Measurements from ENCODE around the gene MAGOH.

MAGOH gene

GRCh38 chr1:53276153-53276901 is 38.0 kb upstream of the MAGOH start:
- Mint-ChIP-seq H3K36me3 (ENCODE audit: low read depth) (peaks cover 31% of the 10 kb centered on the region), H3K27me3 (ENCODE audit: low read depth, poor library complexity) (no peaks in the 10 kb centered on the region), H3K9me3 (no peaks in the 10 kb centered on the region), H3K4me1 (peaks cover 20% of the 10 kb centered on the region), H3K27ac (no peak overlapping the region), H3K4me3 (no peak overlapping the region)
- TF ChIP-seq, protein P1, sequence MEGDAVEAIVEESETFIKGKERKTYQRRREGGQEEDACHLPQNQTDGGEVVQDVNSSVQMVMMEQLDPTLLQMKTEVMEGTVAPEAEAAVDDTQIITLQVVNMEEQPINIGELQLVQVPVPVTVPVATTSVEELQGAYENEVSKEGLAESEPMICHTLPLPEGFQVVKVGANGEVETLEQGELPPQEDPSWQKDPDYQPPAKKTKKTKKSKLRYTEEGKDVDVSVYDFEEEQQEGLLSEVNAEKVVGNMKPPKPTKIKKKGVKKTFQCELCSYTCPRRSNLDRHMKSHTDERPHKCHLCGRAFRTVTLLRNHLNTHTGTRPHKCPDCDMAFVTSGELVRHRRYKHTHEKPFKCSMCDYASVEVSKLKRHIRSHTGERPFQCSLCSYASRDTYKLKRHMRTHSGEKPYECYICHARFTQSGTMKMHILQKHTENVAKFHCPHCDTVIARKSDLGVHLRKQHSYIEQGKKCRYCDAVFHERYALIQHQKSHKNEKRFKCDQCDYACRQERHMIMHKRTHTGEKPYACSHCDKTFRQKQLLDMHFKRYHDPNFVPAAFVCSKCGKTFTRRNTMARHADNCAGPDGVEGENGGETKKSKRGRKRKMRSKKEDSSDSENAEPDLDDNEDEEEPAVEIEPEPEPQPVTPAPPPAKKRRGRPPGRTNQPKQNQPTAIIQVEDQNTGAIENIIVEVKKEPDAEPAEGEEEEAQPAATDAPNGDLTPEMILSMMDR (IDR thresholded peaks at IDR 0.05), result no peak
- DNase-seq, result no peak

DNA sequence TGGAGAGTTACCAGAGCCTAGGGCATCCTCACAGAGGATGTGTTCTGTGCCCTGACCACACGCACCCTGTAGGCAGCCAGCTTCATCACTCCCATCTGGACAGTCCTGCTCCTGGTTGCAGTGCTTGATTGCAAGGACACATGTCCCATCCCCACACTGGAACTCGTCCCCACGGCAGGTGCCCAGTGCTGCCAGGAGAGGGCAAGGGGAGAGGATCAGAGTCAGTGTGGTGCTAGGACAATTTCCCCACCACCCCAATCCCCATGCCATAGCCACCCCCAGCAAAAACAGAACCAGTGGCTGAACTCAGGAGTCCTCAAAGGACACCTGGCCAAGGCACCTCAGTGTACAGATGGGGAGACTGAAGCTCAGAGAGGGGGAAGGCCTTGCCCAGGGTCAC is 37.2 kb upstream of the MAGOH start:
- Mint-ChIP-seq H3K27me3 (ENCODE audit: low read depth, poor library complexity) (no peaks in the 10 kb centered on the region), H3K4me1 (peaks cover 20% of the 10 kb centered on the region)

DNA sequence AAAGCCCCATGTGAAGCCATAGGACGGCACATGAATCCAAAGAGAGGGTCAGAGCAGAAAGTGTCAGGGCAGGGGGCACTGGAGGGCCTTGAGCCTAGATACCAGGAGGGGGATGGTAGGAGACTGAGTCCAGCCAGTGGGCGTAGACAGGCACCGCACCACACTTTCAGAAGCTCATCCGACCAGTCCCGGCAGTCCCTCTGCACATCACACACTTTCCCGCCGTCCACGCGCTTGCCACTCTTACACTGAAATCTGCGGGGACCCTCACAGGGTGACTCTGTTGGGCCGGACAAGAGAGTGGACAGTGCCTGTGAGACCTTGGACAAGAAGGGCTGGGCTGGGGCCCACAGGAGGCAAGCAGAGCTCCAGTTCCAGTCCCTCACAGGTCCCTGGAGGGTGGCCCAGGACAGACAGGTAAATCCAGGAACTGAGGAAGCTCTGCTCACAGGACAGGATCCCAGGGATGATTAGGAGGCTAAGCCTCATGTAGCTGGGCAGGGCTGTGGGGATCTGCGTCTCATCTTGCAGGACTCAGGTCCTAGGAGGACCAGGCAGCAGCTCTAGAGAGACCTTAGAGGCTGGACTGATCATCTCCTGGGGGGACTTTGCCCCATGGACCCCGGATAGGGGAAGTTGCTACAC is 36.3 kb upstream of the MAGOH start:
- no peaks in the 10 kb centered on the region for H3K27me3 Mint-ChIP-seq (ENCODE audit: low read depth, poor library complexity)
- no peaks in the 10 kb centered on the region for H3K9me3 Mint-ChIP-seq
- peaks cover 41% of the 10 kb centered on the region for H3K36me3 Mint-ChIP-seq (ENCODE audit: low read depth)
- peak overlapping the region; percentile 28 for H3K27ac Mint-ChIP-seq
- no peak overlapping the region for H3K4me3 Mint-ChIP-seq
- peaks cover 15% of the 10 kb centered on the region for H3K4me1 Mint-ChIP-seq
- TF ChIP-seq, protein P1 (IDR thresholded peaks at IDR 0.05), result no peak
- no peak for DNase-seq

More for the DNA sequence above, 37.2 kb upstream of the MAGOH start:
- TF ChIP-seq, protein P1 (IDR thresholded peaks at IDR 0.05), result no peak
- no peak overlapping the region for H3K4me3 Mint-ChIP-seq
- H3K27ac Mint-ChIP-seq, result no peak overlapping the region
- no peak for DNase-seq
- H3K36me3 Mint-ChIP-seq (ENCODE audit: low read depth), result peaks cover 32% of the 10 kb centered on the region
- H3K9me3 Mint-ChIP-seq, result no peaks in the 10 kb centered on the region

DNA sequence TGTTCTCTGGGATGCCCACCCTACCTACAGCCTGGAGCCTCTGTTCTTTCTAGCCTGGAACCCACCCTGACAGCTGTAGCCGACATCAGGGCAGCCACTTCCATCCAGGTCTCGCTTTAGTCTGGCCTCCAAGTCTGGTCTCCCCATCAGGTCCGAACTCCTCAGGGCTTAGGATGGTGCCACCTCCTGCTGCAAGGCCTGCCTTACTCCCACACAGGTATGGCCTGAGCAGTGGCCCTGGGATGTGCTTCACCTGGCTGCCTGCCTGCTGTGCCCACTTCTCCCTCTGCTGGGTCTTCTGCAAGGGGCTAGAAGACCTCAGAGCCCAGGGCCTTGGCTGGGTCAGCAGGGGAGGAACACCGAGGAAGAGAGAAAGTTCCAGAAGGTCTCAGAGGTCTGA is 35.7 kb upstream of the MAGOH start:
- peaks cover 42% of the 10 kb centered on the region for H3K36me3 Mint-ChIP-seq (ENCODE audit: low read depth)
- no peak overlapping the region for H3K4me3 Mint-ChIP-seq
- TF ChIP-seq, protein P1 (IDR thresholded peaks at IDR 0.05), result no peak
- peak overlapping the region; percentile 68 for H3K27ac Mint-ChIP-seq
- no peaks in the 10 kb centered on the region for H3K27me3 Mint-ChIP-seq (ENCODE audit: low read depth, poor library complexity)
- peaks cover 15% of the 10 kb centered on the region for H3K4me1 Mint-ChIP-seq
- DNase-seq, result no peak
- H3K9me3 Mint-ChIP-seq, result no peaks in the 10 kb centered on the region

DNA sequence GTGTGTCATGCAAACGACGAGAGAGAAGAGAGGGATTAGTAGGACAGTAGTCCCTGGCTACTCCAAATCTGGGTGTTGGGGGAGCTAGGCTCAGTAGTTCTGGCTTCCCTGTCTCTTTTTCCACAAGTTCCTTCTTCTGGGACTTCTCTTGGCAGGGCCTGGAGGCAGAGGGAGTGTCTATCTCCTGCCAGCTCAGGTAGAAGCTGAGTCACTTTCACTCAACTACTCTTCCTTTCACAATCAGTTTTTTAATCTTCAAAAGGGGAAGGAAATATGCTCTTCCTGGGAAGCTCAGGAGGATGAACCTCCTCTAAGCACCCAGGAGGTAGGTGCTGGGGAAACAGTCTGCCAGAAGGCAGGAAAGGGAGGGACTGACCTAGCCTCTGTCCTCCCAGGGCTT is 35.2 kb upstream of the MAGOH start:
- Mint-ChIP-seq H3K36me3 (ENCODE audit: low read depth) (peaks cover 45% of the 10 kb centered on the region), H3K27ac (peak overlapping the region; percentile 68), H3K4me1 (peaks cover 15% of the 10 kb centered on the region), H3K27me3 (ENCODE audit: low read depth, poor library complexity) (no peaks in the 10 kb centered on the region), H3K9me3 (no peaks in the 10 kb centered on the region), H3K4me3 (no peak overlapping the region)
- TF ChIP-seq, protein P1 (IDR thresholded peaks at IDR 0.05), result no peak
- no peak for DNase-seq
